ENCODE measurements around the gene ATG9A.

Gene ATG9A

GRCh38 chr2:219220652-219221402 is 8.6 kb downstream of the ATG9A start:
- H3K9me2 ChIP-seq (replicated peaks; ENCODE audit: control insufficient read depth, low read length), result no peaks in the 10 kb centered on the region
- H3K4me1 ChIP-seq (ENCODE audit: control insufficient read depth, low read length), result peaks cover 21% of the 10 kb centered on the region
- no peaks in the 10 kb centered on the region for H3F3A ChIP-seq (ENCODE audit: control insufficient read depth, insufficient read depth)
- H3K4me3 ChIP-seq (ENCODE audit: low read length), result no peak overlapping the region
- no peak overlapping the region for H3K4me2 ChIP-seq (ENCODE audit: low read length)
- peaks cover 72% of the 10 kb centered on the region for H3K36me3 ChIP-seq (ENCODE audit: control insufficient read depth, low read length)
- no peaks in the 10 kb centered on the region for H3K9me3 ChIP-seq (ENCODE audit: control insufficient read depth, insufficient read depth, low read length)
- no peaks in the 10 kb centered on the region for H3K27me3 ChIP-seq (ENCODE audit: control insufficient read depth, low read length)
- TF ChIP-seq EZH2phosphoT487 (IDR thresholded peaks at IDR 0.05; ENCODE audit: borderline replicate concordance, low read length) (no peak), CTCF (IDR thresholded peaks at IDR 0.05; ENCODE audit: low read depth, low read length, poor library complexity, severe bottlenecking) (no peak)
- H3K27ac ChIP-seq (ENCODE audit: low read depth, low read length), result no peak overlapping the region
- H4K20me1 ChIP-seq (ENCODE audit: control insufficient read depth, insufficient read depth, low read depth, low read length), result no peaks in the 10 kb centered on the region
- H3K79me2 ChIP-seq (ENCODE audit: control insufficient read depth, low read length), result peaks cover 18% of the 10 kb centered on the region

GRCh38 chr2:219219784-219220532 is 9.5 kb downstream of the ATG9A start:
- H3K79me2 ChIP-seq (ENCODE audit: control insufficient read depth, low read length), result peaks cover 18% of the 10 kb centered on the region
- H3F3A ChIP-seq (ENCODE audit: control insufficient read depth, insufficient read depth), result no peaks in the 10 kb centered on the region
- no peaks in the 10 kb centered on the region for H3K27me3 ChIP-seq (ENCODE audit: control insufficient read depth, low read length)
- H3K27ac ChIP-seq (ENCODE audit: low read depth, low read length), result no peak overlapping the region
- H3K4me2 ChIP-seq (ENCODE audit: low read length), result no peak overlapping the region
- TF ChIP-seq CTCF (IDR thresholded peaks at IDR 0.05; ENCODE audit: low read depth, low read length, poor library complexity, severe bottlenecking), result no peak
- TF ChIP-seq EZH2phosphoT487 (IDR thresholded peaks at IDR 0.05; ENCODE audit: borderline replicate concordance, low read length), result no peak
- H3K4me1 ChIP-seq (ENCODE audit: control insufficient read depth, low read length), result peaks cover 21% of the 10 kb centered on the region
- H3K9me2 ChIP-seq (replicated peaks; ENCODE audit: control insufficient read depth, low read length), result no peaks in the 10 kb centered on the region
- H3K36me3 ChIP-seq (ENCODE audit: control insufficient read depth, low read length), result peaks cover 66% of the 10 kb centered on the region
- H3K9me3 ChIP-seq (ENCODE audit: control insufficient read depth, insufficient read depth, low read length), result no peaks in the 10 kb centered on the region
- H4K20me1 ChIP-seq (ENCODE audit: control insufficient read depth, insufficient read depth, low read depth, low read length), result no peaks in the 10 kb centered on the region
- no peak overlapping the region for H3K4me3 ChIP-seq (ENCODE audit: low read length)

- H3K4me1 ChIP-seq (ENCODE audit: control insufficient read depth, low read length), result peaks cover 21% of the 10 kb centered on the region
- no peak for TF ChIP-seq EZH2phosphoT487 (IDR thresholded peaks at IDR 0.05; ENCODE audit: borderline replicate concordance, low read length)
- TF ChIP-seq CTCF (IDR thresholded peaks at IDR 0.05; ENCODE audit: low read depth, low read length, poor library complexity, severe bottlenecking), result no peak
- H3K27me3 ChIP-seq (ENCODE audit: control insufficient read depth, low read length), result no peaks in the 10 kb centered on the region
- H3K9me2 ChIP-seq (replicated peaks; ENCODE audit: control insufficient read depth, low read length), result no peaks in the 10 kb centered on the region
- peak within 1 kb of the TSS; percentile 86 for H3K4me3 ChIP-seq (ENCODE audit: low read length)
- H3K79me2 ChIP-seq (ENCODE audit: control insufficient read depth, low read length), result peaks cover 18% of the 10 kb centered on the region
- H3K27ac ChIP-seq (ENCODE audit: low read depth, low read length), result peak within 1 kb of the TSS; percentile 4; the same call in 1 of the 2 replicates
- no peaks in the 10 kb centered on the region for H3F3A ChIP-seq (ENCODE audit: control insufficient read depth, insufficient read depth)
- H4K20me1 ChIP-seq (ENCODE audit: control insufficient read depth, insufficient read depth, low read depth, low read length), result no peaks in the 10 kb centered on the region
- peak within 1 kb of the TSS; percentile 94 for H3K4me2 ChIP-seq (ENCODE audit: low read length)
- peaks cover 66% of the 10 kb centered on the region for H3K36me3 ChIP-seq (ENCODE audit: control insufficient read depth, low read length)
- H3K9me3 ChIP-seq (ENCODE audit: control insufficient read depth, insufficient read depth, low read length), result no peaks in the 10 kb centered on the region
Observed at GRCh38 chr2:219218732-219219701, 10.4 kb downstream of the ATG9A start, which contains the start of gene ABCB6. ABCB6 (minus strand) TSS chr2:219218958; CDS start chr2:219218673, 285 bp downstream.
